Panc1 (cell line): ENCODE results near the gene MBD1.

Experiments
- TF ChIP-seq, protein P1 (sequence below), 2 experiments: IDR thresholded peaks; 2 replicates each; pipeline ENCODE4 v1.6.1; 2011 to 2012; ENCODE audit warnings: low read depth in 2 of 2, control low read depth in 1 of 2, low read length in 1 of 2, mild to moderate bottlenecking in 1 of 2, moderate library complexity in 1 of 2; ENCODE audit not compliant: insufficient read depth in 1 of 2
- TF ChIP-seq, protein P2 (sequence below): fragments of 450-650 bp; IDR thresholded peaks from 2 replicates; pipeline ENCODE4 v1.5.1; 2017; ENCODE audit warnings: mild to moderate bottlenecking

DNA sequence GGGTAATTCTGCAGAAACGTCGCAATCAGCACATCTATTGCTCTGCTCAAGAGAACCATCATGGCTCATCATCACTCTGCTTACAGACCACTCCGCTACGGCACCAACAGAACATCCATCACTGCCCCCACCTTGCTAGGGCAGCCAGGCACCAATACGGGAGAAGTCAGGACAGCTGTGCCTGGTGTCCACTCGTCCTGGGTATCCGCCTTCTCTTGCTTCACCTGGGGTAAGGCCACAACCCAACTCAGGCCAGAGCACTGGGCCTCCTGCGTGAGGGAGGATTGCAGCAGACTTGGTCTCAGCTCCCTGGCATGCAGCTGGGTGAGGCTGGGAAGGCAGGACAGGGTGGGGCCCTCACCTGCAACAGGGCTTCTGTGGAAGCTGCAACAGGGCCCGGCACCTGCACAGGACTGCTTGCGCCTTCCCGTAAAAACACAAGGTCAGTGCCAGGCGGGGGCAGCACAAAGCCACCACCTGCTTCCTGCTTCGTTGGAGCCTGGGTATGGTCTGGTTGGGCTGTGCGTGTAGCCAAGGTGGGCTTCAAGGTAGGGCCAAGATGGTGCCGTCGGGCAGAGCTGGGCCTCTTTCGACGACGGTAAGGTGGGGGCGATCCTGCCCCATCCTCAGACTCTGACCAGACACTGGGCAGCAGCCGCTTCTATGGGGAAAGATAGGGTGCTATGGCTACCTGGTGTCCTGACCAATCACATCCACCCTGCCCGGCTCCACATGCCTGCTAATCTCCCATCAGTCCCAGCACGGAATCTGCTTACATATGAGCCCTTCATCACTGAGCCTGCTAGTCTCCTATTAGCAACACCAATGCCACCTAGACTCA, 7.9 kb downstream of the MBD1 start:
- TF ChIP-seq, protein P1, sequence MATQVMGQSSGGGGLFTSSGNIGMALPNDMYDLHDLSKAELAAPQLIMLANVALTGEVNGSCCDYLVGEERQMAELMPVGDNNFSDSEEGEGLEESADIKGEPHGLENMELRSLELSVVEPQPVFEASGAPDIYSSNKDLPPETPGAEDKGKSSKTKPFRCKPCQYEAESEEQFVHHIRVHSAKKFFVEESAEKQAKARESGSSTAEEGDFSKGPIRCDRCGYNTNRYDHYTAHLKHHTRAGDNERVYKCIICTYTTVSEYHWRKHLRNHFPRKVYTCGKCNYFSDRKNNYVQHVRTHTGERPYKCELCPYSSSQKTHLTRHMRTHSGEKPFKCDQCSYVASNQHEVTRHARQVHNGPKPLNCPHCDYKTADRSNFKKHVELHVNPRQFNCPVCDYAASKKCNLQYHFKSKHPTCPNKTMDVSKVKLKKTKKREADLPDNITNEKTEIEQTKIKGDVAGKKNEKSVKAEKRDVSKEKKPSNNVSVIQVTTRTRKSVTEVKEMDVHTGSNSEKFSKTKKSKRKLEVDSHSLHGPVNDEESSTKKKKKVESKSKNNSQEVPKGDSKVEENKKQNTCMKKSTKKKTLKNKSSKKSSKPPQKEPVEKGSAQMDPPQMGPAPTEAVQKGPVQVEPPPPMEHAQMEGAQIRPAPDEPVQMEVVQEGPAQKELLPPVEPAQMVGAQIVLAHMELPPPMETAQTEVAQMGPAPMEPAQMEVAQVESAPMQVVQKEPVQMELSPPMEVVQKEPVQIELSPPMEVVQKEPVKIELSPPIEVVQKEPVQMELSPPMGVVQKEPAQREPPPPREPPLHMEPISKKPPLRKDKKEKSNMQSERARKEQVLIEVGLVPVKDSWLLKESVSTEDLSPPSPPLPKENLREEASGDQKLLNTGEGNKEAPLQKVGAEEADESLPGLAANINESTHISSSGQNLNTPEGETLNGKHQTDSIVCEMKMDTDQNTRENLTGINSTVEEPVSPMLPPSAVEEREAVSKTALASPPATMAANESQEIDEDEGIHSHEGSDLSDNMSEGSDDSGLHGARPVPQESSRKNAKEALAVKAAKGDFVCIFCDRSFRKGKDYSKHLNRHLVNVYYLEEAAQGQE (IDR thresholded peaks at IDR 0.05; ENCODE audit: insufficient read depth in 1 of 2, low read depth in 2 of 2, low read length in 1 of 2): no peak
- TF ChIP-seq, protein P2, sequence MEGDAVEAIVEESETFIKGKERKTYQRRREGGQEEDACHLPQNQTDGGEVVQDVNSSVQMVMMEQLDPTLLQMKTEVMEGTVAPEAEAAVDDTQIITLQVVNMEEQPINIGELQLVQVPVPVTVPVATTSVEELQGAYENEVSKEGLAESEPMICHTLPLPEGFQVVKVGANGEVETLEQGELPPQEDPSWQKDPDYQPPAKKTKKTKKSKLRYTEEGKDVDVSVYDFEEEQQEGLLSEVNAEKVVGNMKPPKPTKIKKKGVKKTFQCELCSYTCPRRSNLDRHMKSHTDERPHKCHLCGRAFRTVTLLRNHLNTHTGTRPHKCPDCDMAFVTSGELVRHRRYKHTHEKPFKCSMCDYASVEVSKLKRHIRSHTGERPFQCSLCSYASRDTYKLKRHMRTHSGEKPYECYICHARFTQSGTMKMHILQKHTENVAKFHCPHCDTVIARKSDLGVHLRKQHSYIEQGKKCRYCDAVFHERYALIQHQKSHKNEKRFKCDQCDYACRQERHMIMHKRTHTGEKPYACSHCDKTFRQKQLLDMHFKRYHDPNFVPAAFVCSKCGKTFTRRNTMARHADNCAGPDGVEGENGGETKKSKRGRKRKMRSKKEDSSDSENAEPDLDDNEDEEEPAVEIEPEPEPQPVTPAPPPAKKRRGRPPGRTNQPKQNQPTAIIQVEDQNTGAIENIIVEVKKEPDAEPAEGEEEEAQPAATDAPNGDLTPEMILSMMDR: no peak
